Measurements from ENCODE around the gene KCNH4.

DNA sequence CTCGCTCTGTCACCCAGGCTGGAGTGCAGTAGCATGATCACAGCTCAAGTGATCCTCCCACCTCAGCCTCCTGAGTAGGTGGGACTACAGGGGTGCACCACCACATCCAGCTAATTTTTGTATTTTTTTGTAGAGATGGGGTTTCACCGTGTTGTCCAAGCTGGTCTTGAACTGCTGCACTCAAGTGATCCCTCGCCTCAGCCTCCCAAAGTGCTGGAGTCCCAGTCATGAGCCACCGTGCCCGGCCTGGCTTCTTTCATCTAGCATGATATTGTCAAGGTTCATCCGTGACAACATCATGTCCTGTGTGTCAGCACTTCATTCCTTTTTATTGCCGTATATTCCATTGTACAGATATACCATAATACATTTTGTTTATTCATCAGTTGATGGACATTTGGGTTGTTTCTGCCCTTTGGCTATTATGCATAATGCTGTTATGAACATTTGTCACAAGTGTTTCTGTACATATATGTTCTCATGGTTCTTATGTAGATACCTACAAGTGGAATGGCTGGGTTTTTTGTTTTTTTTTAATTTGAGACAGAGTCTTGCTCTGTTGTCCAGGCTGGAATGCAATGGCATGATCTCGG, 16.7 kb upstream of the KCNH4 start:
- no peak for TF ChIP-seq PTBP1 (IDR thresholded peaks at IDR 0.05; ENCODE audit: low read depth, low read length, poor library complexity, severe bottlenecking)
- no peak for TF ChIP-seq SSRP1 (CRISPR knock-in tag; IDR thresholded peaks at IDR 0.05)
- TF ChIP-seq EP300 (IDR thresholded peaks at IDR 0.05; ENCODE audit: low read depth in 2 of 2, low read length in 2 of 2): no peak
- no peak for TF ChIP-seq EP300 (CRISPR knock-in tag; IDR thresholded peaks at IDR 0.05; ENCODE audit: borderline replicate concordance)
- TF ChIP-seq ZNF7 (CRISPR knock-in tag; IDR thresholded peaks at IDR 0.05): no peak

Measured in HepG2 (cell line).